ENCODE results near the gene TRPV3.

The TRPV3 gene

DNA sequence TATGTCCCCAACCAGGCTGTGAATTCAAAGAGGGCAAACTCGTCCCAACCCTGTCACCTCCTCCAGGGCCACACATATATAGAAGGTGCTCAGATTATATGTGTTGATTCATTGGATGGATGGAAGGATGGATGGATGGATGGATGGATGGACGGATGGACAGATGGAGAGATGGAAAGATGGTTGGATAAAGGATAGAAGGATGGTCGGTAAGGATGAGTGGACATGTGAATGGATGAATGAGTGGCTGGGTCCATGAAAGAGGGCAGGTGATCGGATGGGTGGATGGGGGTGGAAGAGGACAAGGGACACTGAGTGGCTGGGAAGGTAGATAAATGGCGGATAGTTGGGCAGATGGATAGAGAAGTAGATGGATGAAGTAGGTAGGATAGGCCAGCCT lies 30.1 kb downstream of the TRPV3 start:
- Histone ChIP-seq H2BK120ac (ENCODE audit: low read depth, low read length) (no peak overlapping the region), H4K91ac (ENCODE audit: low read depth, low read length, poor library complexity) (no peak overlapping the region), H3K9me3 (replicated peaks in 1 of 2; ENCODE audit: control insufficient read depth in 2 of 2, insufficient read depth in 1 of 2, low read depth in 1 of 2, low read length in 2 of 2) (no peaks in the 10 kb centered on the region), H3K14ac (ENCODE audit: low read length) (no peak overlapping the region), H3K9ac (ENCODE audit: low read depth, low read length, poor library complexity) (no peak overlapping the region), H2BK5ac (ENCODE audit: low read length) (no peak overlapping the region), H2BK15ac (ENCODE audit: low read length) (peak overlapping the region; percentile 5), H3K27ac (replicated peaks; ENCODE audit: low read length) (no peak overlapping the region), H2AFZ (ENCODE audit: low read length) (no peak overlapping the region), H2AK5ac (ENCODE audit: low read depth, low read length) (no peak overlapping the region), H3K4me3 (ENCODE audit: low read length in 2 of 2) (no peak overlapping the region), H3K23ac (ENCODE audit: low read depth, low read length, poor library complexity) (no peak overlapping the region), H2BK12ac (ENCODE audit: low read length) (no peak overlapping the region), H3K18ac (ENCODE audit: low read length) (no peak overlapping the region), H4K8ac (ENCODE audit: low read depth, low read length) (no peak overlapping the region), H3K79me1 (ENCODE audit: low read depth, low read length) (peaks cover 1% of the 10 kb centered on the region), H3K27me3 (ENCODE audit: control insufficient read depth in 3 of 3, insufficient read depth in 3 of 3, low read depth in 1 of 3, low read length in 3 of 3) (no peaks in the 10 kb centered on the region), H3K4me1 (ENCODE audit: control insufficient read depth in 2 of 2, insufficient read depth in 1 of 2, low read depth in 1 of 2, low read length in 2 of 2) (peaks cover 25 to 34% of the 10 kb centered on the region in 2 donors), H3K4ac (ENCODE audit: low read length) (no peak overlapping the region), H3K36me3 (replicated peaks in 1 of 2; ENCODE audit: control insufficient read depth in 2 of 2, insufficient read depth in 2 of 2, low read length in 2 of 2) (no peaks in the 10 kb centered on the region), H3K4me2 (ENCODE audit: insufficient read depth, low read length, poor library complexity, severe bottlenecking) (no peak overlapping the region)
- DNase-seq (ENCODE audit: low spot score): no peak
- 98 to 100% methylated on average over 1 to 2 of the region's 5 CpGs for WGBS, 2 donors (ENCODE audit: extremely low coverage in 2 of 2, insufficient read length in 2 of 2, insufficient replicate concordance in 1 of 2)

GRCh38 chr17:3526971-3527370 lies 30.6 kb downstream of the TRPV3 start:
- H3K36me3 ChIP-seq (replicated peaks in 1 of 2; ENCODE audit: control insufficient read depth in 2 of 2, insufficient read depth in 2 of 2, low read length in 2 of 2): no peaks in the 10 kb centered on the region
- H2BK120ac ChIP-seq (ENCODE audit: low read depth, low read length): no peak overlapping the region
- no peak overlapping the region for H3K4me3 ChIP-seq (ENCODE audit: low read length in 2 of 2)
- no peak overlapping the region for H2BK15ac ChIP-seq (ENCODE audit: low read length)
- H3K27me3 ChIP-seq (ENCODE audit: control insufficient read depth in 3 of 3, insufficient read depth in 3 of 3, low read depth in 1 of 3, low read length in 3 of 3): no peaks in the 10 kb centered on the region
- DNase-seq (ENCODE audit: low spot score): no peak
- H3K27ac ChIP-seq (replicated peaks; ENCODE audit: low read length): no peak overlapping the region
- no peak overlapping the region for H3K23ac ChIP-seq (ENCODE audit: low read depth, low read length, poor library complexity)
- no peak overlapping the region for H3K4me2 ChIP-seq (ENCODE audit: insufficient read depth, low read length, poor library complexity, severe bottlenecking)
- H2AFZ ChIP-seq (ENCODE audit: low read length): no peak overlapping the region
- H4K8ac ChIP-seq (ENCODE audit: low read depth, low read length): no peak overlapping the region
- no peak overlapping the region for H2BK12ac ChIP-seq (ENCODE audit: low read length)
- H4K91ac ChIP-seq (ENCODE audit: low read depth, low read length, poor library complexity): no peak overlapping the region
- H3K9me3 ChIP-seq (replicated peaks in 1 of 2; ENCODE audit: control insufficient read depth in 2 of 2, insufficient read depth in 1 of 2, low read depth in 1 of 2, low read length in 2 of 2): no peaks in the 10 kb centered on the region
- no peak overlapping the region for H3K4ac ChIP-seq (ENCODE audit: low read length)
- no peak overlapping the region for H2BK5ac ChIP-seq (ENCODE audit: low read length)
- peaks cover 1% of the 10 kb centered on the region for H3K79me1 ChIP-seq (ENCODE audit: low read depth, low read length)
- H3K4me1 ChIP-seq (ENCODE audit: control insufficient read depth in 2 of 2, insufficient read depth in 1 of 2, low read depth in 1 of 2, low read length in 2 of 2): peaks cover 25 to 32% of the 10 kb centered on the region in 2 donors
- no peak overlapping the region for H3K18ac ChIP-seq (ENCODE audit: low read length)
- H3K14ac ChIP-seq (ENCODE audit: low read length): no peak overlapping the region
- no CpG with 5 or more reads among the region's 10 CpGs for WGBS, 2 donors (ENCODE audit: extremely low coverage in 2 of 2, insufficient read length in 2 of 2, insufficient replicate concordance in 1 of 2)
- no peak overlapping the region for H3K9ac ChIP-seq (ENCODE audit: low read depth, low read length, poor library complexity)
- no peak overlapping the region for H2AK5ac ChIP-seq (ENCODE audit: low read depth, low read length)

GRCh38 chr17:3526491-3526890 lies 31.1 kb downstream of the TRPV3 start:
- H3K4me2 ChIP-seq (ENCODE audit: insufficient read depth, low read length, poor library complexity, severe bottlenecking): no peak overlapping the region
- H3K9me3 ChIP-seq (replicated peaks in 1 of 2; ENCODE audit: control insufficient read depth in 2 of 2, insufficient read depth in 1 of 2, low read depth in 1 of 2, low read length in 2 of 2): no peaks in the 10 kb centered on the region
- no CpG with 5 or more reads among the region's 12 CpGs for WGBS, 2 donors (ENCODE audit: extremely low coverage in 2 of 2, insufficient read length in 2 of 2, insufficient replicate concordance in 1 of 2)
- no peak overlapping the region for H4K91ac ChIP-seq (ENCODE audit: low read depth, low read length, poor library complexity)
- H2AFZ ChIP-seq (ENCODE audit: low read length): no peak overlapping the region
- H2BK120ac ChIP-seq (ENCODE audit: low read depth, low read length): no peak overlapping the region
- H4K8ac ChIP-seq (ENCODE audit: low read depth, low read length): no peak overlapping the region
- no peaks in the 10 kb centered on the region for H3K36me3 ChIP-seq (replicated peaks in 1 of 2; ENCODE audit: control insufficient read depth in 2 of 2, insufficient read depth in 2 of 2, low read length in 2 of 2)
- H3K18ac ChIP-seq (ENCODE audit: low read length): peak overlapping the region; percentile 62
- no peak overlapping the region for H2BK12ac ChIP-seq (ENCODE audit: low read length)
- no peak overlapping the region for H3K27ac ChIP-seq (replicated peaks; ENCODE audit: low read length)
- no peak overlapping the region for H3K9ac ChIP-seq (ENCODE audit: low read depth, low read length, poor library complexity)
- no peak overlapping the region for H2AK5ac ChIP-seq (ENCODE audit: low read depth, low read length)
- peak overlapping the region; percentile 17 for H3K23ac ChIP-seq (ENCODE audit: low read depth, low read length, poor library complexity)
- H3K14ac ChIP-seq (ENCODE audit: low read length): no peak overlapping the region
- DNase-seq (ENCODE audit: low spot score): no peak
- H3K4me3 ChIP-seq (ENCODE audit: low read length in 2 of 2): no peak overlapping the region
- H2BK15ac ChIP-seq (ENCODE audit: low read length): no peak overlapping the region
- H3K4me1 ChIP-seq (ENCODE audit: control insufficient read depth in 2 of 2, insufficient read depth in 1 of 2, low read depth in 1 of 2, low read length in 2 of 2): peaks cover 25 to 27% of the 10 kb centered on the region in 2 donors
- peaks cover 1% of the 10 kb centered on the region for H3K79me1 ChIP-seq (ENCODE audit: low read depth, low read length)
- H3K4ac ChIP-seq (ENCODE audit: low read length): no peak overlapping the region
- H3K27me3 ChIP-seq (ENCODE audit: control insufficient read depth in 3 of 3, insufficient read depth in 3 of 3, low read depth in 1 of 3, low read length in 3 of 3): no peaks in the 10 kb centered on the region
- no peak overlapping the region for H2BK5ac ChIP-seq (ENCODE audit: low read length)

DNA sequence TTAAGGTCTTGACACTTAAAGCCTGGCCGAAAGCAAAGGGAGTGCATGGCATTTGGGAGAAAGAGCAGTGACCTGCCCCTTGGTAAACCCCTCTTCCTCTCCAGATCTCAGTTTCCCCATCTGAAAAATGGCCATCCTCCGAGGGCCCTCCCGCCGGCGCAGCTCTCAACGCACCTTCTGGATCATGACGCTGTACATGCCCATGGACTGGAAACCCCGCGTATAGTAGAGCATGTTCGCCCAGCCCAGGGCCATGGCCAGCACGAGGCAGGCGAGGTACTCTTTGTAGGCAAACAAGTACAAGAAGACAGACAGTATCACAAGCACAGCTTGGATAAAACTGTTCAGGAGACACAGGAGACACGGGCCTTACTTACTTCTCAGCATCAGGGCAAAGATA lies 33.6 kb downstream of the TRPV3 start:
- H2BK5ac ChIP-seq (ENCODE audit: low read length): no peak overlapping the region
- H3K4me1 ChIP-seq (ENCODE audit: control insufficient read depth in 2 of 2, insufficient read depth in 1 of 2, low read depth in 1 of 2, low read length in 2 of 2): peaks cover 11% of the 10 kb centered on the region in 2 donors
- no peak overlapping the region for H4K8ac ChIP-seq (ENCODE audit: low read depth, low read length)
- H3K4ac ChIP-seq (ENCODE audit: low read length): no peak overlapping the region
- peaks cover 0 to 1% of the 10 kb centered on the region in 2 donors for H3K36me3 ChIP-seq (replicated peaks in 1 of 2; ENCODE audit: control insufficient read depth in 2 of 2, insufficient read depth in 2 of 2, low read length in 2 of 2)
- DNase-seq (ENCODE audit: low spot score): no peak
- H3K23ac ChIP-seq (ENCODE audit: low read depth, low read length, poor library complexity): no peak overlapping the region
- H3K27me3 ChIP-seq (ENCODE audit: control insufficient read depth in 3 of 3, insufficient read depth in 3 of 3, low read depth in 1 of 3, low read length in 3 of 3): no peaks in the 10 kb centered on the region
- no peak overlapping the region for H3K14ac ChIP-seq (ENCODE audit: low read length)
- no peak overlapping the region for H3K18ac ChIP-seq (ENCODE audit: low read length)
- no peak overlapping the region for H3K27ac ChIP-seq (replicated peaks; ENCODE audit: low read length)
- peaks cover 3% of the 10 kb centered on the region for H3K79me1 ChIP-seq (ENCODE audit: low read depth, low read length)
- no peak overlapping the region for H2AK5ac ChIP-seq (ENCODE audit: low read depth, low read length)
- no peak overlapping the region for H2BK120ac ChIP-seq (ENCODE audit: low read depth, low read length)
- no peak overlapping the region for H3K4me3 ChIP-seq (ENCODE audit: low read length in 2 of 2)
- H2BK15ac ChIP-seq (ENCODE audit: low read length): no peak overlapping the region
- no peak overlapping the region for H4K91ac ChIP-seq (ENCODE audit: low read depth, low read length, poor library complexity)
- no peak overlapping the region for H3K4me2 ChIP-seq (ENCODE audit: insufficient read depth, low read length, poor library complexity, severe bottlenecking)
- H2BK12ac ChIP-seq (ENCODE audit: low read length): no peak overlapping the region
- WGBS, 2 donors (ENCODE audit: extremely low coverage in 2 of 2, insufficient read length in 2 of 2, insufficient replicate concordance in 1 of 2): no CpG with 5 or more reads among the region's 13 CpGs
- H3K9me3 ChIP-seq (replicated peaks in 1 of 2; ENCODE audit: control insufficient read depth in 2 of 2, insufficient read depth in 1 of 2, low read depth in 1 of 2, low read length in 2 of 2): no peaks in the 10 kb centered on the region
- H2AFZ ChIP-seq (ENCODE audit: low read length): no peak overlapping the region
- no peak overlapping the region for H3K9ac ChIP-seq (ENCODE audit: low read depth, low read length, poor library complexity)

Measured in neuronal stem cell (in vitro differentiated cells).